Prostate gland (tissue), 2 donors: ENCODE results near the gene UNC93A. TPM values are rescaled to one million over a fixed set of nuclear protein-coding genes. Genes with fewer than 3 reads are reported as not detected.
A peak's percentile ranks its signal among the peaks of the same experiment; 100 is the strongest.
"Not testable (repeated sequence)": the region's sequence is repeated elsewhere in the genome, so short reads cannot be mapped to it uniquely, and the experiment has no call there.

Experiments
- DNase-seq: peaks from one replicate; pipeline ENCODE4 v3.0.0-alpha.2; 2019; ENCODE audit warnings: low spot score
- H3K27ac ChIP-seq, 2 donors: fragments of 200-600 bp; sonication (generic); 2 replicates each; pipeline ENCODE4 v1.5.1; 2017 to 2019
- H3K27me3 ChIP-seq: fragments of 200-600 bp; sonication (generic); replicated peaks from 2 replicates; pipeline ENCODE4 v1.5.1; 2019; ENCODE audit not compliant: insufficient read depth
- H3K36me3 ChIP-seq, 2 donors: fragments of 200-600 bp; sonication (generic); 1 replicate in 1 of 2; 2 replicates in 1 of 2; pipeline versions ENCODE4 v1.5.1 to v1.8.1; 2017 to 2019
- H3K4me1 ChIP-seq: fragments of 200-600 bp; sonication (generic); replicated peaks from 2 replicates; pipeline ENCODE4 v1.5.1; 2019
- H3K4me3 ChIP-seq, 2 donors: fragments of 200-600 bp; sonication (generic); 2 replicates each; pipeline ENCODE4 v1.5.1; 2017 to 2019
- H3K9me3 ChIP-seq: fragments of 200-600 bp; sonication (generic); 2 replicates; pipeline ENCODE4 v1.5.1; 2017
- POLR2A ChIP-seq: fragments of 450-650 bp; IDR thresholded peaks from one replicate; pipeline ENCODE4 v1.6.1; 2016; ENCODE audit warnings: antibody characterized with exemption, mild to moderate bottlenecking
- POLR2AphosphoS5 ChIP-seq: sonication (generic); formaldehyde crosslinking; IDR thresholded peaks from one replicate; pipeline ENCODE4 v1.6.1; 2017; ENCODE audit warnings: antibody characterized with exemption
- WGBS: methylation state at CpG from one replicate; pipeline ENCODE4 v1.1.5; 2018; 5-methylcytosine and 5-hydroxymethylcytosine counted together
- intact Hi-C: fragments of 100-400 bp; cut with DNase I; formaldehyde crosslinking; loops from one replicate; pipeline ENCODE4 v1.14.2; 2022
- total RNA-seq, 2 donors: library from RNA; depleted of rRNA; stranded (reverse); fragments of >200 nt; gene quantifications; one replicate each; pipeline ENCODE4 v1.1.0, GENCODE V29; 2016
- TF ChIP-seq, protein P1 (sequence below), 4 experiments: fragments of 200-600 bp in 2 of 4; fragments of 450-650 bp in 2 of 4; sonication (generic) in 2 of 4; IDR thresholded peaks; 1 replicate in 3 of 4; 2 replicates in 1 of 4; pipeline ENCODE4 v1.5.1; 2016 to 2019; ENCODE audit warnings: antibody characterized with exemption in 4 of 4, mild to moderate bottlenecking in 2 of 4, moderate library complexity in 2 of 4

Gene UNC93A
- total RNA-seq, 2 donors from 2014 or later: 0.51 to 0.55 TPM

DNA sequence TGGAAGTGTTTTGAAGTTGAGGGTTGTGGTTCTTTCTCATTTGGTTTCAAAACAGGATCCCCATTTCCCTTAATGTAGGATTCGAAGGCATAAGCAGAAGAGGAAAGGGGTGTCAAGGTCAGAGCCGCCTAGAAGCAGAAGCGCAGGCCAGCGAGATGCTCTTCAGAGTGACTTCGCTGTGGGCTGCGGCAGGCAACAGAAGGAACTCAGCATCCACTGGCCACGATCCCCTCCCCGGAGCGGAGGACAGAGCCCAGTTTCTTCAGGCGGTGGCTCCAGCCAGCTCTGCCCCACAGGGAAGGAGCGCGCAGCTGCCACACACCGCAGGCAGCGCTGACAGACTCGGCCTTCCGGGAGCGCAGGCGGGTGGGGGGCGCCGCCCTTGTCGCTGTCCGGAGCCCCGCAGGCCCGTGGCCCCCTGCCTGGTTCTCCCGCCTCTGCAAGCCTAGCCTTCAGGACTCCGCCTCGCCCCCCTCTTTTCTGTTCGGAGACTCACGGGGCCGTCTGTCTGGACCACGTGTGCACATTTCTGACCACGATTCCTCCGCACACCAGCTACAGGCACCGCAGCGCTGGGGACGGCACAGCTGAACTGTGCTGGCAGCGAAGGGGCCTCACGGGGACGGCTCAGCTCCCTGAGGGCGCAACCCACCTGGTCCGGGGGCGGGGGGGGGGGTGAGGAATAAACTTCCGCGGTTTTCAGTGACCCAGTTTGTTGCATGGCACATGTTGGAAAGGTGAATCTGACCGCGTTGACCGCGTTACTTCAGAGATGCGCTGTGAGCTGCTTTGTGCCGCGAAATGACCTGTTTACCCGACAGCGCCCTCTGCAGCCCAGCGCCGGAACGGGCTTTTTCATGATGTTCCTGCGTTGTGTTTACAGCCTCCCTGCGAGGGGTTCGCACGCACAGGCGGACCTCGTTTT, 59.9 kb downstream of the UNC93A start:
- Histone ChIP-seq H3K36me3 (no peaks in the 10 kb centered on the region), H3K4me1 (peaks cover 3% of the 10 kb centered on the region), H3K27me3 (no peaks in the 10 kb centered on the region), H3K9me3 (no peaks in the 10 kb centered on the region), H3K27ac (peak overlapping the region in 1 of 2 donors; percentile 12), H3K4me3 (peak overlapping the region; percentile 34 to 40)
- intact Hi-C loops: no loop called here
- WGBS: 1% methylated on average over 31 of the region's 62 CpGs
- TF ChIP-seq POLR2AphosphoS5 (peak; percentile 36), POLR2A (no peak)
- TF ChIP-seq, protein P1, sequence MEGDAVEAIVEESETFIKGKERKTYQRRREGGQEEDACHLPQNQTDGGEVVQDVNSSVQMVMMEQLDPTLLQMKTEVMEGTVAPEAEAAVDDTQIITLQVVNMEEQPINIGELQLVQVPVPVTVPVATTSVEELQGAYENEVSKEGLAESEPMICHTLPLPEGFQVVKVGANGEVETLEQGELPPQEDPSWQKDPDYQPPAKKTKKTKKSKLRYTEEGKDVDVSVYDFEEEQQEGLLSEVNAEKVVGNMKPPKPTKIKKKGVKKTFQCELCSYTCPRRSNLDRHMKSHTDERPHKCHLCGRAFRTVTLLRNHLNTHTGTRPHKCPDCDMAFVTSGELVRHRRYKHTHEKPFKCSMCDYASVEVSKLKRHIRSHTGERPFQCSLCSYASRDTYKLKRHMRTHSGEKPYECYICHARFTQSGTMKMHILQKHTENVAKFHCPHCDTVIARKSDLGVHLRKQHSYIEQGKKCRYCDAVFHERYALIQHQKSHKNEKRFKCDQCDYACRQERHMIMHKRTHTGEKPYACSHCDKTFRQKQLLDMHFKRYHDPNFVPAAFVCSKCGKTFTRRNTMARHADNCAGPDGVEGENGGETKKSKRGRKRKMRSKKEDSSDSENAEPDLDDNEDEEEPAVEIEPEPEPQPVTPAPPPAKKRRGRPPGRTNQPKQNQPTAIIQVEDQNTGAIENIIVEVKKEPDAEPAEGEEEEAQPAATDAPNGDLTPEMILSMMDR (IDR thresholded peaks at IDR 0.05): peak; percentile 30 to 82 (median 74)
- peak; percentile 74 for DNase-seq

DNA sequence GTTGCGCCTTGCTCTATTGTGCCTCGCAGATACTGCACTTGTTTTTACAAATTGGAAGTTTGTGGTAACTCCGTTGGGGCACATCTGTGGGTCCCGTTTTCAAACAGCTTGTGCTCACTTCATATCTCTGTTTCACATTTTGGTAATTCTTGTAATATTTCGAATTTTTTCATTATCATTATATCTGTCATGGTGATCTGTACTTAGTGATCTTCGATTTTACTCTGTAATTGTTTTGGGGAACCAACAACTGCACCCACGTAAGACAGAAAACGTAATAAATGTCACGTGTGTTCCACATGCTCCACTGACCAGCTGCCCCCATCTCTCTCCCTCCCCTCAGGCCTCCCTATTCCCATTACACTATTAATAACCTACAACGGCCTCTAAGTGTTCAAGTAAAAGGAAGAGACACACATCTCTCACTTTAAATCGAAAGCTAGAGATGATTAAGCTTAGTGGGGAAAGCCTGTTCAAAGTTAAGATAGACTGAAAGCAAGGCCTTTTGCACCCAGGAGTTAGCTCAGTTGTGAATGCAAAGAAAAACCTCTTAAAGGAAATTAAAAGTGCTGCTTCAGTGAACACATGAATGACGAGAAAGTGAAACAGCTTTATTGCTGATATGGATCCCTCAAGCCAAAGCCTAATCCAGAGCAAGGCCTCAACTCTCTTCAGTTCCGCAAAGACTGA, 60.7 kb downstream of the UNC93A start:
- Histone ChIP-seq H3K27ac (no peak overlapping the region), H3K4me1 (peaks cover 3% of the 10 kb centered on the region), H3K4me3 (peak overlapping the region in 1 of 2 donors; percentile 40), H3K27me3 (no peaks in the 10 kb centered on the region), H3K36me3 (no peaks in the 10 kb centered on the region), H3K9me3 (no peaks in the 10 kb centered on the region)
- intact Hi-C loops: no loop called here
- TF ChIP-seq, protein P1 (IDR thresholded peaks at IDR 0.05): peak in 1 of 4 experiments; percentile 1
- TF ChIP-seq POLR2A: no peak
- TF ChIP-seq POLR2AphosphoS5: no peak
- 55% methylated on average over 13 of the region's 13 CpGs for WGBS
- no peak for DNase-seq

DNA sequence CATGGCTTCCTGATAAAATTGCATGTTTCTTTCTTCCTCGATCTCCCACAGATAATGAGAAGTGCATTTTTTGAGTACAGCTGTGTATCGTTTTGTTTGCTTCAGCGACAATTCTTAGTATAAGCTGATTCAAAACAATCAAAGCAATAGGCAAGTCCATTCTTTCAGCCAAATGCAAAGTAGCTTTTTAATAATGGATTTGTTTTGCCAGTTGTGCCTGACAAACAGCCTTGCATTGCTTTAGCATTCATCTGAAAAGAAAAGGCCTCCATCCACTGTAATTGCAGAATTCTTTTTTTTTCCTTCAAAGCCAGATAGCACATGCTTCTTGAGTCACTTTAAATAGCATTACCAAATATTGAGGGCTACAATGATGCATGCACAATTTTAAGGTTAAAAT, 65.8 kb downstream of the UNC93A start:
- no peaks in the 10 kb centered on the region for H3K27me3 ChIP-seq
- TF ChIP-seq POLR2A (no peak), POLR2AphosphoS5 (no peak)
- TF ChIP-seq, protein P1 (IDR thresholded peaks at IDR 0.05): no peak
- no peaks in the 10 kb centered on the region for H3K9me3 ChIP-seq
- H3K36me3 ChIP-seq: no peaks in the 10 kb centered on the region
- no peak overlapping the region for H3K4me3 ChIP-seq
- no peaks in the 10 kb centered on the region for H3K4me1 ChIP-seq
- 83% methylated on average over 3 of the region's 3 CpGs for WGBS
- DNase-seq: no peak
- intact Hi-C loops: no loop called here
- no peak overlapping the region for H3K27ac ChIP-seq

DNA sequence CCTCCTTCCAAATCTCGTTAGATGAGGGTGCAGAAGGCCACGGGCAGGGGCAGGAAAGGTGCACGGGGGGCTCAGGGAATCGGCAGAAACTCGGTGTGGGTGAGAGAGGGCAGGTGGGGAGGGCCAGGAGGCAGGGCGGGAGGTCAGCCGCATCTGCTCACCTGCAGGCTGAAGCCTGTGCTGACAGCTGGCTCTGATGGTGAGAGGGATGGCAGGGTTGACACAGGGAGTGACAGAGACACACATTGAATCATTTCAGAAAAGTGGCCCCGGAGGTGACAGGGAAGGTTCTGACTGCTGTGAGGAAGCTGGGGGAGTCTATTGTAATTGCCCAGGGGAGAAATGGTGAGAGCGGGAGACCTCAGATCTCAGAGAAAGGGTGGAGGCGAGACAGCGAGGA, 67.3 kb downstream of the UNC93A start:
- H3K27me3 ChIP-seq, intact Hi-C loops, H3K4me1 ChIP-seq, H3K27ac ChIP-seq, DNase-seq, H3K9me3 ChIP-seq, H3K36me3 ChIP-seq, H3K4me3 ChIP-seq: not testable (repeated sequence)
- 38% methylated on average over 4 of the region's 11 CpGs for WGBS

DNA sequence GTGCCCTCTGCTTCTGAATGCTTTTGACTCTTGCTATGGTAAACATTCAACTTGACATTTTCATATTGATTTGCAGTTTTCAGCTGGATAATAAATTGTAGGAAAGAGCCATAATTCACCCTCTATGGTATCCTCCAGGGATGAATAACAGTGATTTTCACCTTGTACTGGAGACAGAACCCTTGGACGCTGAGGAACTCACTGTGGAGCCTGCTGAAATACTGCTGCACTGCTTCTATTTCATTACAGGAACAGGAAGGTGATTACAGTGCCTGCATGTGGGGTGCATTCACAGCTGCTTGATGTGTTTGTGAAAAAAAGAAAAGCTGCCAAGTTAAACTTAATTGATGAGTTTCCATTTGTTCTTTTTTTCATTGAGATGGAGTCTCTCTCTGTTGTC, 70.1 kb downstream of the UNC93A start:
- H3K36me3 ChIP-seq, H3K9me3 ChIP-seq, H3K4me1 ChIP-seq, H3K27me3 ChIP-seq, DNase-seq, H3K27ac ChIP-seq, H3K4me3 ChIP-seq: not testable (repeated sequence)
- WGBS: 79% methylated on average over 1 of the region's 1 CpG
- intact Hi-C loops: loop anchor here (10.0 kb wide), 1 partner anchor 176 kb away; no protein-coding TSS in a partner anchor

Other genes with a start within 250 kb of the UNC93A start
- gene CCR6, start 168.2 kb upstream of the UNC93A start, total RNA-seq: not detected
- not detected for gene GPR31, start 133.3 kb upstream of the UNC93A start, total RNA-seq
- gene TTLL2, start 33.8 kb downstream of the UNC93A start, total RNA-seq: 1 to 10 TPM in 1 of 2 donors, not detected in 1; 1.9 TPM